Measurements from ENCODE around the gene RCN1. TPM values are rescaled to one million over a fixed set of nuclear protein-coding genes. Genes with fewer than 3 reads are reported as not detected.

The RCN1 gene
- total and polyA plus RNA-seq, 2 of the 8 experiments (the other 6 are each of a cell fraction or from before 2014, with no cell fraction given), result 45.1 to 123 TPM

DNA sequence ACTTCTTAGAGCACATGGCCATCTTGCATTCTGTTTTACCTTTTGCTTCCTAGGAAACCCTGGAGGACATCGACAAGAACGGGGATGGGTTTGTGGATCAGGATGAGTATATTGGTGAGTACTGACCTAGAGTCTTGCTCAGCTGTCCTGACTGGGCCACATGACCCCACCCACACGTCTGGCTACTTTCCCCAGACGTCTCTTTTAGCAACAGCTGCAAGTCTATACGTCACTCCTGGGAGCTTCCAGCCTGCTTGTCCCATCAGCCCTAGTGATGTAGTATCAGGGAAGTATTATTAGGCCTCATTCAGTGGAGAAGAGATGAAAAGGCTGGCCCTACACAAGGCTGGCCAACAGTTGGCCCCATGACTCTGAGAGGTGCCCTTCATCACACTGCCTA lies 9.6 kb downstream of the RCN1 start (continued):
- TF ChIP-seq, protein P1, sequence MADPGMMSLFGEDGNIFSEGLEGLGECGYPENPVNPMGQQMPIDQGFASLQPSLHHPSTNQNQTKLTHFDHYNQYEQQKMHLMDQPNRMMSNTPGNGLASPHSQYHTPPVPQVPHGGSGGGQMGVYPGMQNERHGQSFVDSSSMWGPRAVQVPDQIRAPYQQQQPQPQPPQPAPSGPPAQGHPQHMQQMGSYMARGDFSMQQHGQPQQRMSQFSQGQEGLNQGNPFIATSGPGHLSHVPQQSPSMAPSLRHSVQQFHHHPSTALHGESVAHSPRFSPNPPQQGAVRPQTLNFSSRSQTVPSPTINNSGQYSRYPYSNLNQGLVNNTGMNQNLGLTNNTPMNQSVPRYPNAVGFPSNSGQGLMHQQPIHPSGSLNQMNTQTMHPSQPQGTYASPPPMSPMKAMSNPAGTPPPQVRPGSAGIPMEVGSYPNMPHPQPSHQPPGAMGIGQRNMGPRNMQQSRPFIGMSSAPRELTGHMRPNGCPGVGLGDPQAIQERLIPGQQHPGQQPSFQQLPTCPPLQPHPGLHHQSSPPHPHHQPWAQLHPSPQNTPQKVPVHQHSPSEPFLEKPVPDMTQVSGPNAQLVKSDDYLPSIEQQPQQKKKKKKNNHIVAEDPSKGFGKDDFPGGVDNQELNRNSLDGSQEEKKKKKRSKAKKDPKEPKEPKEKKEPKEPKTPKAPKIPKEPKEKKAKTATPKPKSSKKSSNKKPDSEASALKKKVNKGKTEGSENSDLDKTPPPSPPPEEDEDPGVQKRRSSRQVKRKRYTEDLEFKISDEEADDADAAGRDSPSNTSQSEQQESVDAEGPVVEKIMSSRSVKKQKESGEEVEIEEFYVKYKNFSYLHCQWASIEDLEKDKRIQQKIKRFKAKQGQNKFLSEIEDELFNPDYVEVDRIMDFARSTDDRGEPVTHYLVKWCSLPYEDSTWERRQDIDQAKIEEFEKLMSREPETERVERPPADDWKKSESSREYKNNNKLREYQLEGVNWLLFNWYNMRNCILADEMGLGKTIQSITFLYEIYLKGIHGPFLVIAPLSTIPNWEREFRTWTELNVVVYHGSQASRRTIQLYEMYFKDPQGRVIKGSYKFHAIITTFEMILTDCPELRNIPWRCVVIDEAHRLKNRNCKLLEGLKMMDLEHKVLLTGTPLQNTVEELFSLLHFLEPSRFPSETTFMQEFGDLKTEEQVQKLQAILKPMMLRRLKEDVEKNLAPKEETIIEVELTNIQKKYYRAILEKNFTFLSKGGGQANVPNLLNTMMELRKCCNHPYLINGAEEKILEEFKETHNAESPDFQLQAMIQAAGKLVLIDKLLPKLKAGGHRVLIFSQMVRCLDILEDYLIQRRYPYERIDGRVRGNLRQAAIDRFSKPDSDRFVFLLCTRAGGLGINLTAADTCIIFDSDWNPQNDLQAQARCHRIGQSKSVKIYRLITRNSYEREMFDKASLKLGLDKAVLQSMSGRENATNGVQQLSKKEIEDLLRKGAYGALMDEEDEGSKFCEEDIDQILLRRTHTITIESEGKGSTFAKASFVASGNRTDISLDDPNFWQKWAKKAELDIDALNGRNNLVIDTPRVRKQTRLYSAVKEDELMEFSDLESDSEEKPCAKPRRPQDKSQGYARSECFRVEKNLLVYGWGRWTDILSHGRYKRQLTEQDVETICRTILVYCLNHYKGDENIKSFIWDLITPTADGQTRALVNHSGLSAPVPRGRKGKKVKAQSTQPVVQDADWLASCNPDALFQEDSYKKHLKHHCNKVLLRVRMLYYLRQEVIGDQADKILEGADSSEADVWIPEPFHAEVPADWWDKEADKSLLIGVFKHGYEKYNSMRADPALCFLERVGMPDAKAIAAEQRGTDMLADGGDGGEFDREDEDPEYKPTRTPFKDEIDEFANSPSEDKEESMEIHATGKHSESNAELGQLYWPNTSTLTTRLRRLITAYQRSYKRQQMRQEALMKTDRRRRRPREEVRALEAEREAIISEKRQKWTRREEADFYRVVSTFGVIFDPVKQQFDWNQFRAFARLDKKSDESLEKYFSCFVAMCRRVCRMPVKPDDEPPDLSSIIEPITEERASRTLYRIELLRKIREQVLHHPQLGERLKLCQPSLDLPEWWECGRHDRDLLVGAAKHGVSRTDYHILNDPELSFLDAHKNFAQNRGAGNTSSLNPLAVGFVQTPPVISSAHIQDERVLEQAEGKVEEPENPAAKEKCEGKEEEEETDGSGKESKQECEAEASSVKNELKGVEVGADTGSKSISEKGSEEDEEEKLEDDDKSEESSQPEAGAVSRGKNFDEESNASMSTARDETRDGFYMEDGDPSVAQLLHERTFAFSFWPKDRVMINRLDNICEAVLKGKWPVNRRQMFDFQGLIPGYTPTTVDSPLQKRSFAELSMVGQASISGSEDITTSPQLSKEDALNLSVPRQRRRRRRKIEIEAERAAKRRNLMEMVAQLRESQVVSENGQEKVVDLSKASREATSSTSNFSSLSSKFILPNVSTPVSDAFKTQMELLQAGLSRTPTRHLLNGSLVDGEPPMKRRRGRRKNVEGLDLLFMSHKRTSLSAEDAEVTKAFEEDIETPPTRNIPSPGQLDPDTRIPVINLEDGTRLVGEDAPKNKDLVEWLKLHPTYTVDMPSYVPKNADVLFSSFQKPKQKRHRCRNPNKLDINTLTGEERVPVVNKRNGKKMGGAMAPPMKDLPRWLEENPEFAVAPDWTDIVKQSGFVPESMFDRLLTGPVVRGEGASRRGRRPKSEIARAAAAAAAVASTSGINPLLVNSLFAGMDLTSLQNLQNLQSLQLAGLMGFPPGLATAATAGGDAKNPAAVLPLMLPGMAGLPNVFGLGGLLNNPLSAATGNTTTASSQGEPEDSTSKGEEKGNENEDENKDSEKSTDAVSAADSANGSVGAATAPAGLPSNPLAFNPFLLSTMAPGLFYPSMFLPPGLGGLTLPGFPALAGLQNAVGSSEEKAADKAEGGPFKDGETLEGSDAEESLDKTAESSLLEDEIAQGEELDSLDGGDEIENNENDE (IDR thresholded peaks at IDR 0.05; ENCODE audit: insufficient replicate concordance, low read length), result no peak
- TF ChIP-seq SAP30 (IDR thresholded peaks at IDR 0.05; ENCODE audit: insufficient read depth, insufficient replicate concordance, low read length) (no peak), TCF12 (IDR thresholded peaks at IDR 0.05; ENCODE audit: low read depth, low read length) (no peak), EGR1 (IDR thresholded peaks at IDR 0.05; ENCODE audit: borderline replicate concordance, low read depth, low read length) (no peak), TAF1 (IDR thresholded peaks at IDR 0.05; ENCODE audit: low read depth, low read length) (no peak), HDAC2 (IDR thresholded peaks at IDR 0.05; ENCODE audit: borderline replicate concordance in 1 of 2, low read depth in 2 of 2, low read length in 2 of 2) (no peak), POLR2A (IDR thresholded peaks at IDR 0.05; ENCODE audit: control extremely low read depth in 1 of 2, low read depth in 2 of 2, low read length in 2 of 2) (no peak), BCL11A (IDR thresholded peaks at IDR 0.05; ENCODE audit: low read depth in 2 of 2, low read length in 2 of 2) (no peak), RBBP5 (IDR thresholded peaks at IDR 0.05; ENCODE audit: borderline replicate concordance, low read depth, low read length) (no peak), RXRA (IDR thresholded peaks at IDR 0.05; ENCODE audit: insufficient read depth, low read depth, low read length) (no peak)
- TF ChIP-seq, protein P2, sequence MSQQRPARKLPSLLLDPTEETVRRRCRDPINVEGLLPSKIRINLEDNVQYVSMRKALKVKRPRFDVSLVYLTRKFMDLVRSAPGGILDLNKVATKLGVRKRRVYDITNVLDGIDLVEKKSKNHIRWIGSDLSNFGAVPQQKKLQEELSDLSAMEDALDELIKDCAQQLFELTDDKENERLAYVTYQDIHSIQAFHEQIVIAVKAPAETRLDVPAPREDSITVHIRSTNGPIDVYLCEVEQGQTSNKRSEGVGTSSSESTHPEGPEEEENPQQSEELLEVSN (IDR thresholded peaks at IDR 0.05), result no peak

All from H1 (cell line).